SU-DHL-6 (cell line): ENCODE measurements around the gene DEF6.

Experiments used
- EZH2phosphoT487 ChIP-seq: fragments of 200-600 bp; sonication (generic), shearing (Covaris generic); conservative IDR thresholded peaks from 2 replicates; pipeline ENCODE4 v1.6.1; 2018; ENCODE audit warnings: mild to moderate bottlenecking, antibody characterized with exemption, low read length, moderate library complexity, mixed read lengths
- TF ChIP-seq, protein P1 (sequence below): fragments of 200-600 bp; sonication (generic); IDR thresholded peaks from one replicate; pipeline ENCODE4 v1.5.1; 2017; ENCODE audit warnings: antibody characterized with exemption, mild to moderate bottlenecking, low read length, moderate library complexity; ENCODE audit not compliant: insufficient read depth, poor library complexity, severe bottlenecking

DNA sequence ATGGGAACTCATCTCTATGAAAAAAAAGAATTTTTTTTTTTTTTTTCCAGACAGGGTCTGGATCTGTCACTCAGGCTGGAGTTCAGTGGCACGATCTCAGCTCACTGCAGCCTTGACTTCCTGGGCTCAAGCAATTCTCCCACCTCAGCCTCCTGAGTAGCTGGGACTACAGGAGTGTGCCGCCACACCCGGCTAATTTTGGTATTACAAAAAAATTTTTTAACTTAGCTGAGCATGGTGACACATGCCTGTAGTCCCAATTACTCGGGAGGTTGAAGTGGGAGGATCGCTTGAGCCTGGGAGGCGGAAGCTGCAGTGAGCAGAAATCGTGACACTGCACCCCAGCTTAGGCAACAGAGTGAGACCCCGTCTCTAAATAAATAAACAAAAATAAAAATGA, 7.5 kb downstream of the DEF6 start:
- TF ChIP-seq, protein P1, sequence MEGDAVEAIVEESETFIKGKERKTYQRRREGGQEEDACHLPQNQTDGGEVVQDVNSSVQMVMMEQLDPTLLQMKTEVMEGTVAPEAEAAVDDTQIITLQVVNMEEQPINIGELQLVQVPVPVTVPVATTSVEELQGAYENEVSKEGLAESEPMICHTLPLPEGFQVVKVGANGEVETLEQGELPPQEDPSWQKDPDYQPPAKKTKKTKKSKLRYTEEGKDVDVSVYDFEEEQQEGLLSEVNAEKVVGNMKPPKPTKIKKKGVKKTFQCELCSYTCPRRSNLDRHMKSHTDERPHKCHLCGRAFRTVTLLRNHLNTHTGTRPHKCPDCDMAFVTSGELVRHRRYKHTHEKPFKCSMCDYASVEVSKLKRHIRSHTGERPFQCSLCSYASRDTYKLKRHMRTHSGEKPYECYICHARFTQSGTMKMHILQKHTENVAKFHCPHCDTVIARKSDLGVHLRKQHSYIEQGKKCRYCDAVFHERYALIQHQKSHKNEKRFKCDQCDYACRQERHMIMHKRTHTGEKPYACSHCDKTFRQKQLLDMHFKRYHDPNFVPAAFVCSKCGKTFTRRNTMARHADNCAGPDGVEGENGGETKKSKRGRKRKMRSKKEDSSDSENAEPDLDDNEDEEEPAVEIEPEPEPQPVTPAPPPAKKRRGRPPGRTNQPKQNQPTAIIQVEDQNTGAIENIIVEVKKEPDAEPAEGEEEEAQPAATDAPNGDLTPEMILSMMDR: no peak
- TF ChIP-seq EZH2phosphoT487: no peak
